Activated T-helper 1 cell treated with anti-CD3 and anti-CD28 coated beads, Interleukin-12 subunit alpha, Interleukin-12 subunit beta, Interleukin-2, Interleukin-4 antibody, amounts not matched to agents 30 ng/mL and 10 ng/mL and 1 ng/mL, durations not matched to agents 14 hours and 24 hours and 36 hours (primary cell): ENCODE results near the gene PARP8. TPM values are rescaled to one million over a fixed set of nuclear protein-coding genes. Genes with fewer than 3 reads are reported as not detected.
A peak's percentile ranks its signal among the peaks of the same experiment; 100 is the strongest.
"Not testable (repeated sequence)": the region's sequence is repeated elsewhere in the genome, so short reads cannot be mapped to it uniquely, and the experiment has no call there.

Experiments
- DNase-seq: peaks from one replicate; pipeline ENCODE4 v3.0.0; 2021; ENCODE audit warnings: low spot score
- H3K27ac Mint-ChIP-seq: one replicate; pipeline ENCODE4 v1.8.0; 2021; ENCODE audit warnings: mild to moderate bottlenecking, mixed read lengths
- H3K27me3 Mint-ChIP-seq: one replicate; pipeline ENCODE4 v1.8.0; 2022; ENCODE audit warnings: mild to moderate bottlenecking, moderate library complexity, mixed read lengths; ENCODE audit not compliant: insufficient read depth
- H3K36me3 Mint-ChIP-seq: one replicate; pipeline ENCODE4 v1.8.0; 2021; ENCODE audit warnings: low read depth, mixed read lengths
- H3K4me1 Mint-ChIP-seq: one replicate; pipeline ENCODE4 v1.8.0; 2021; ENCODE audit warnings: low read depth, mixed read lengths
- H3K4me3 Mint-ChIP-seq: one replicate; pipeline ENCODE4 v1.8.0; 2021; ENCODE audit warnings: mild to moderate bottlenecking, moderate library complexity, mixed read lengths
- H3K9me3 Mint-ChIP-seq: one replicate; pipeline ENCODE4 v1.8.0; 2021; ENCODE audit warnings: mixed read lengths
- intact Hi-C: fragments of 100-400 bp; cut with micrococcal nuclease; formaldehyde crosslinking; loops from one replicate; pipeline ENCODE4 v1.15.1; 2024
- total RNA-seq: library from RNA; stranded (reverse); gene quantifications from 2 replicates; pipeline ENCODE4 v1.2.3, GENCODE V29; 2022

PARP8 gene
- total RNA-seq, 1 donor from 2014 or later: 22.9 TPM

DNA sequence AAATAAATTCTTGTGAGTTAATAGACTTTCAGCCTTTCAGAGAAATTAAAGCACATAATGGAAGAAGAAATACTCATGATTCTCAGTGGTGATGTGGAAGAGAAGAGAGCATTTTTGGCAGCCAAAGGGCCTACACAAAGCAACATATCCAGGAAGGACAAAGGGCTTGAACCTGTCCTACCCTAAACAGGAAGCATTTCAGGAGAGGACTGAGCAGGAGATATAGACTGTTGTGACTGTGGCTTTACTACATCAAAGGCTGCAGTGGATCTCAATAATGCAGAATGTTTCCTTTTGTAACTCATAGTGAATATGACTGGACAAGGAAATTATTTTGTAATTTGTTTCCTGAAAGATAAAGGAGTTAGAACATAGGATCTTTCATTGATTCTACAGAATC lies 1.3 kb upstream of the PARP8 start:
- DNase-seq: no peak
- Mint-ChIP-seq H3K27me3 (no peaks in the 10 kb centered on the region), H3K4me3 (peak overlapping the region; percentile 97), H3K9me3 (peaks cover 3% of the 10 kb centered on the region), H3K27ac (peak overlapping the region; percentile 99), H3K36me3 (peaks cover 9% of the 10 kb centered on the region), H3K4me1 (peaks cover 36% of the 10 kb centered on the region)
- intact Hi-C loops: no loop called here

DNA sequence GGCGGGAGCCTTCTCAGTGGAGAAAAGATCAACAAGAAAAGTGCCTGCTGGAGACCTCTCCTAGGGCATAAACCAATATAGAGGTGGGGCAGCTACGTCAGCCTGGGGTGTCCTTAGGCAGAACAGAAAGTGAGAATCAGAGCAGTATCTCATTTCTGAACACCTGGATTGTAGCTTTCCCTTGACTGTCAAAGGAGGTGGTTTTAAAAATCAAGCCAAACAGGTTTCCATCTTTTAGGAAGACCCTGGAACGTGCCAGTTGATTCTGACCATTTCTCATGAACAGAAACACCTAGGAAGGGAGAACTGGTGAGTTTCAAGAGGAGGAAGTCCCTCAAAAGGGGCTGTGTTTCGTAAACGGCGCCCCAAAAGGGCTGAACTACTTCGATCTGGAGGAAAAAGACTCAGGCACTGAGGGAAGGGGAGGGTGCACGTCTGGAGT lies 655 bp upstream of the PARP8 start:
- H3K36me3 Mint-ChIP-seq, H3K9me3 Mint-ChIP-seq, H3K27me3 Mint-ChIP-seq: not testable (repeated sequence)
- Mint-ChIP-seq H3K4me1 (peaks cover 42% of the 10 kb centered on the region), H3K27ac (peak overlapping the region; percentile 99), H3K4me3 (peak overlapping the region; percentile 97)
- intact Hi-C loops: loop anchor here (2.0 kb wide), 2 partner anchors 101 to 225 kb away; partner anchors contain the start of gene EMB
- peak; percentile 29 for DNase-seq

DNA sequence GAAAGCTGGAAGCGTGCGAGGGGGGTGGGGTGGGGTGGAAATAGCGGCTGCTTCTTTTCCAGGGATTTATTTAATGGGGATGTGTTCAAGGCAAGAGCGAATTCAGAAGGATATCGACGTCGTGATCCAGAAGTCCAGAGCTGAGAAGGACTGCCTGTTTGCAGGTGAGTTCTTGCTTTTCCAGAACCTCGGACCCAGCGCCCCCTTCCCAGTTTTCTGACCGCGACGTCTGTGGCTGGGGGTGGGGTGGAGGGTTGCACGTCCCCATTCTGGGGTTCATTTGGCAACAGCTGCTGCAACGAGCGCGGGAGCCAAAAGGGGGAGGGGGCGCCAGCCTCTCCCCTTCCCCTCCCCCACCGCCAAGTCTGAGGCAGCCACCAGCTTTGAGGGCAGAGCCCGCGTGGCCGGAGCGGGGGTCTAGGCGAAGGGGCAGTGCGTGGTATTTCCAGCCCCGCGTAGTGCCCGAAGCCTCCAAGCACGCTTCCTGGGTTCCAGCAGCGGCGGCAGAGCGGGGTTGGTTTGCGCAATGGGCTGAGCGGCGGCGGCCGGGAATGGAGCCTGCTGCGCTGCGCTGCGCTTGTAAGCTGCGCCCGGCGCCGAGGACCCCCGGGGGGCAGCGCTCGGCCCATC lies 701 bp downstream of the PARP8 start:
- intact Hi-C loops: loop anchor here (1.0 to 2.0 kb wide), 3 partner anchors 102 to 226 kb away; partner anchors contain the start of gene EMB
- Mint-ChIP-seq H3K27me3 (no peaks in the 10 kb centered on the region), H3K4me3 (peak overlapping the region; percentile 94), H3K36me3 (peaks cover 18% of the 10 kb centered on the region), H3K27ac (peak overlapping the region; percentile 99), H3K9me3 (no peaks in the 10 kb centered on the region), H3K4me1 (peaks cover 51% of the 10 kb centered on the region)
- DNase-seq: no peak

DNA sequence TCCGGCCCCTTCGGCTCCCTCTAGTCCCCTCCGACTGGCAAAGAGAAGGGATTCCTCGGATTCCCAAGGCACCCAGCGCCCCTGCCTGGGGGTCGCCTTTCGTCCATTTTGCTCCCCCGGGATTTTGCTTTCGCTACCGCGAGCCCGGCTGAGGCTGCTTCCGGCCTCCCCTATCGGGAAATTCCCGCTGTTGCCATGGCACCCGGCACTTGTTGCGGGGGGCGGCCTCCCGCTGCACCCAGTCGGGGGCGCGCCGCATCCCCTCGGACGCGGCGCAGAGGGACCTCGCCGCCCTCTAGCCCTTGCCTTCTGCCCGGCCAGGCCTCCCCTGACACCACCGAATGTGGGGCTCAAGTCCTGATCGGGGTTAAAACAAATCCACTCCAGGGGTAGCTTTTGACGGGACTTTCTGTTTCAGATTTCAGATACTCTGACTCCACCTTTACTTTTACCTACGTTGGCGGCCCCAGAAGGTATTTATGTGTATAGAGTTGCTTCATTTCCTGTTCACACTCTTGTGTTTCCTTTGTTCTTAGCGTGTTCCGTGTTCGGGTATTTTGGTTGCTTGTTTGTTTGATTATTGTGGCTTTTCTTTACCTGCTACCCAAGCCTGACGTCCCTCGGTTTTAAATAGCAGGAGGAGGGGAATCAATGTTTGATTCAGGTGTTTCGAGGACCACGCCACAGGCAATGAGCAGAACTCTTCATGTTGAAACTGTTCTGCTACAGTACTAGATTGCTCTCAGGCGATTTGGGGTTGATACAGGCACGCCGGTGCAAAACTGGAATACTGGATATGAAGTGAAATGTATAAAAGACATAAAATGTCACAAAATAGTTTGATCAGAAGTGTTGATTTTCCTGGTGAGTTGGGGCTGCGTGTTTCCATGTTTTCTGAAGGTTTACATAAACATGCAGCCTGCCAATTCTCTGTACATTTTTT lies 1.5 kb downstream of the PARP8 start:
- intact Hi-C loops: loop anchor here (1.0 to 2.0 kb wide), 6 partner anchors 43 to 227 kb away; partner anchors contain the start of gene EMB
- H3K4me3 Mint-ChIP-seq: peak overlapping the region; percentile 94
- DNase-seq: peak; percentile 83
- H3K27me3 Mint-ChIP-seq: no peaks in the 10 kb centered on the region
- H3K27ac Mint-ChIP-seq: peak overlapping the region; percentile 99
- peaks cover 59% of the 10 kb centered on the region for H3K4me1 Mint-ChIP-seq
- peaks cover 23% of the 10 kb centered on the region for H3K36me3 Mint-ChIP-seq
- no peaks in the 10 kb centered on the region for H3K9me3 Mint-ChIP-seq

DNA sequence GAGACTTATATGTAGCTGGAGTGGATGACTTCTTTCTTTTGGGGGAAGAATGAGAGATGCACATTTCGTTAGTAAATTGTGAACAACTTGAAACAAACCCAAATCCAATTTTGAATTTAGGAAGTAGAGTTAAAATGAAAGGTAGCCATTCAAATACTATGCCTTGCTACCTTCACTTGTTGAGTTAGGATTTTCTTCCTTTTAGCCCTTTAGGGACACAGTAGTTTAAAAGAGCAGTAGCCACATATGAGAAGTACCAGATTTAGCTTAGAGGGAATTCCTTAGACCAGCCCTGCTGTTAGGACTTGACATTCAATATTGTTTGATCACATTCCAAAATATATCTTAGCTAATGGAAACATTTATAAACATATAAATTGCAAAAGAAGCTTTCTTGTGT lies 2.2 kb downstream of the PARP8 start:
- H3K27me3 Mint-ChIP-seq, H3K9me3 Mint-ChIP-seq, DNase-seq: not testable (repeated sequence)
- Mint-ChIP-seq H3K4me1 (peaks cover 65% of the 10 kb centered on the region), H3K4me3 (peak overlapping the region; percentile 94), H3K27ac (peak overlapping the region; percentile 99), H3K36me3 (peaks cover 27% of the 10 kb centered on the region)
- intact Hi-C loops: loop anchor here (1.0 to 2.0 kb wide), 3 partner anchors 43 to 82 kb away; no protein-coding TSS in a partner anchor

DNA sequence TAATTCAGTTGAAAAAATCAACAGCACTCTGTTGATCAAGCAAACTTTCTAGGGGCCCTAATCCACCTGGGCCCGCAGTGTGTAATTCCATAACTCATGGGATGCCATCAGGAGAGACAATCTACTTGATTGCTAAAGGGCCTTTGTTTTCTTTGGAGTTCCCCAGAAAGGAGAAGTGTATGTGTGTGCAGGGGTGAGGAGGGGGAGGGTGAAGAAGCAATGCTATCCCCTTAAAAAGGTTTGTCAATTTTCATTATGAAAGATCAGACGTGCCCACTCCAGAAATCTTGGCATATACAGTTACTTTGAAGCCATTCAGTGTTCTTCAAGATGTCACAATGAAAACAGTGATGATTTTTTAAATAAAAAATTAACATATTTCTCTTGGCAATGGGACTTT lies 6.2 kb downstream of the PARP8 start:
- H3K36me3 Mint-ChIP-seq: peaks cover 51% of the 10 kb centered on the region
- H3K4me3 Mint-ChIP-seq: no peak overlapping the region

DNA sequence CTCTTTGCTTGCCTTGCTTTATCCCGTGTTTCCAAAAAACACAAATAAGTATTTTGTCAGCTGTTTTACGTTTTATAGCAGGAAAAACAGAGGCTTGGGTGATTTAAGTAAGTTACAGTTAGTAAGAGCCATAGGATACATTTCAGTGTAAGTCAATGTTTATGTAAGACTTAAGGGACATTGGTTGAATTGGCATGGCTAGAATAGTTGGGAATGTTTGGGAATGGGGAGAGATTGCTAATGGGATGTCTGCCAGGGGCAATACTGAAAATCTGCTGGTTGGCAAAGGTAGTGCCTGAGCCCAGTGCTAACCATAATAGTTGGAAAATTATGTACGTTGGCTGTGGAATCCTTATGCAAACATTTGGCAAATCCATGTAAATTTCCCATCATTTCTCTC lies 7.0 kb downstream of the PARP8 start:
- peaks cover 48% of the 10 kb centered on the region for H3K36me3 Mint-ChIP-seq
- not testable (repeated sequence) for H3K27ac Mint-ChIP-seq, H3K4me3 Mint-ChIP-seq

More for the DNA sequence above, 6.2 kb downstream of the PARP8 start:
- H3K9me3 Mint-ChIP-seq: no peaks in the 10 kb centered on the region
- H3K27ac Mint-ChIP-seq: no peak overlapping the region
- intact Hi-C loops: no loop called here
- peaks cover 76% of the 10 kb centered on the region for H3K4me1 Mint-ChIP-seq
- DNase-seq: no peak
- H3K27me3 Mint-ChIP-seq: no peaks in the 10 kb centered on the region

DNA sequence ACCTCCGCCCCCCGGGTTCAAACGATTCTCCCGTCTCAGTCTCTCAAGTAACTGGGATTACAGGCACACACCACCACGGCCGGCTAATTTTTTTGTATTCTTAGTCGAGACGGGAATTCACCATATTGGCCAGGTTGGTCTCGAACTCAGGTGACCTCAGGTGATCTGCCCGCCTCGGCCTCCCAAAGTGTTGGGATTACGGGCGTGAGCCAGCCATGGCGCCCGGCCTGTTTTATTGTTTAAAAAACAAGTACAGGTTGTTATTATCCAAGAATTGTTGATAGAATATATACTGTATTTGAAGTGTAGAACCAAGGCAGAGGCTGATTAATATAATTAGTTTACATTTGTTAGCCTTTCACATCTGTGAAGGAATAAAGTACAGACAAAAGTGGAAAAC lies 8.9 kb downstream of the PARP8 start:
- H3K4me1 Mint-ChIP-seq: peaks cover 70% of the 10 kb centered on the region
- H3K9me3 Mint-ChIP-seq: no peaks in the 10 kb centered on the region
- DNase-seq: no peak
- intact Hi-C loops: no loop called here
- no peak overlapping the region for H3K27ac Mint-ChIP-seq
- H3K36me3 Mint-ChIP-seq: peaks cover 53% of the 10 kb centered on the region
- no peaks in the 10 kb centered on the region for H3K27me3 Mint-ChIP-seq
- no peak overlapping the region for H3K4me3 Mint-ChIP-seq

More for the DNA sequence above, 7.0 kb downstream of the PARP8 start:
- peaks cover 76% of the 10 kb centered on the region for H3K4me1 Mint-ChIP-seq
- H3K27me3 Mint-ChIP-seq, DNase-seq, intact Hi-C loops, H3K9me3 Mint-ChIP-seq: not testable (repeated sequence)

DNA sequence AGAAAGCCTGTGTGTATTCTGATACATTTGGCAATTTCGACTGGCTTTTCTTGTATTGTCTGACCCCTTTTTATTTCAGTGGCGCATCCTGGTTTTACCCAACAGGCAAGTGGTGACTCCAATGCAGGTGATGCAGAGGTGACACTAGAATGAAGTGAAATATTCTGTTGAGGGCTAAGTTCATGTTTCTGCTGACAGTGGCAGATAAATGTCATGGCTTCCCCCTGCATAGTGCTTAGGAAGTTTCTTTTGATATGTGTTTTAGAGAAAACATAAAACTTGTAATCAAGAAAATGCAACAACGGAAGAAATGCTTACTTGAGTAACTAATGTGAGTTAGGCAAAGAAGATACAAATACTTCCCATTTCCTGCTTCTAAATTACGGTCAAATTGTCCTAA lies 13.1 kb downstream of the PARP8 start:
- DNase-seq, H3K4me3 Mint-ChIP-seq, H3K9me3 Mint-ChIP-seq, intact Hi-C loops, H3K27me3 Mint-ChIP-seq, H3K27ac Mint-ChIP-seq: not testable (repeated sequence)
- H3K36me3 Mint-ChIP-seq: peaks cover 33% of the 10 kb centered on the region
- H3K4me1 Mint-ChIP-seq: peaks cover 48% of the 10 kb centered on the region

DNA sequence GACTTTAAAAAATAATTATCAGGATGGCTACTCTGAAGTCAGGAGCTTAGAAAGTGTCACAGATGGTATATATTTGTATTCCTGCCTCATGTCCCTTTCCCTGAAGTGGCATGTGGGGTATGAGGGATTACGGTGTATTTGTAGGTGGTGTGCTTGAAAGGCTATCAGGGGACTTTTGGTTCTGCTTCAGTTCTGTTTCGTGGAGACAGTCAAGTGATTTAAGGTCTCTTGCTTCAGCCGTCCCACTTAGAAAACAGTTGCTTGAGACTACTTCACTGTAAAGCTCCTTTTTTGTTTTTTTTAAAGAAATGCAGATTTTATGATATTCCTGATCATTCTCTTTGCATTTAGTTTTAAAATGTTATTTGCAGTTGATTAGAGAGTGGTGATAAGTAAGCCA lies 18.3 kb downstream of the PARP8 start:
- H3K27ac Mint-ChIP-seq: no peak overlapping the region
- H3K4me1 Mint-ChIP-seq: peaks cover 30% of the 10 kb centered on the region
- H3K36me3 Mint-ChIP-seq: peaks cover 41% of the 10 kb centered on the region
- intact Hi-C loops: no loop called here
- H3K27me3 Mint-ChIP-seq: no peaks in the 10 kb centered on the region
- H3K4me3 Mint-ChIP-seq: no peak overlapping the region
- peaks cover 17% of the 10 kb centered on the region for H3K9me3 Mint-ChIP-seq
- no peak for DNase-seq

DNA sequence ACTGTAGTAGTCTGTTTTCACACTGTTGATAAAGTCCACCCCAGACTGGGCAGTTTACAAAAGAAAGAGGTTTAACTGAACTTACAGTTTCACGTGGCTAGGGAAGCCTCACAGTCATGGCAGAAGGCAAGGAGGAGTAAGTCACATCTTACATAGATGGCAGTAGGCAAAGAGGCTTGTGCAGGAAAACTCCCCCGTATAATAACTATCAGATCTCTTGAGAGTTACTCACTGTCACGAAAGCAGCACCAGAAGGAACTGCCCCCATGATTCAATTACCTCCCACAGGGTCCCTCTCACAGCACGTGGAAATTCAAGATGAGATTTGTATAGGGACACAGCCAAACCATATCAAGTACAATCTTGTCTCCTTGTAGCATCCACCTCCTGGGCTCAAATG lies 21.1 kb downstream of the PARP8 start:
- intact Hi-C loops: no loop called here
- DNase-seq: no peak
- Mint-ChIP-seq H3K27ac (no peak overlapping the region), H3K36me3 (peaks cover 35% of the 10 kb centered on the region), H3K27me3 (no peaks in the 10 kb centered on the region), H3K4me1 (peaks cover 17% of the 10 kb centered on the region), H3K4me3 (no peak overlapping the region), H3K9me3 (peaks cover 17% of the 10 kb centered on the region)

DNA sequence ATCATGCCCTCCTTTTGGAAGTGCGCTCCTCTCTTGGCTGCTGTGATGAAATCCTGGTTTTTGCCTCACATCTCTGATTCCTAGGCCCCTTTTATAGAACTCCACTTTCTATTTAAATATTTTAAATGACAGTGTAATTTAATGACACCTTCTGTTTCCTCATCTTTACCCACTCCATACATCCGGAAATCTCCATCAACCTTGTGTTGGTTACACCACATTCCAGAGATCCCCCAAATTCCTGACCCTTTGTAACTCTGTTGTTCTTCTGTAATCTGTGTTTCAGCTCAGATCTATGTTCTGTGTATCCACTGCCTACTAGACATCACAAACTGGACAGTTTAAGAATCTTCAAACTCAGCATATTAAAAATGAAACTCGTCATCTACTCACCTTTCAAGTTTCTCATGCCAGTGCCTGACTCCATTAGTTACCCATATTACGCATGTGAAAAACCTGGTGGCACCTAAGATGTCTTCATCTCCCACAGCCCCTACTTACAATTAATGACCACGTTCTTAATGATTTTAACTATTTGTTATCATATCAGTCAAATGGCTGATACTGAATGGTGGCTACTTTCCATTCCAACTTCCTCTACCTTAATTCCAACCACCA lies 25.1 kb downstream of the PARP8 start:
- no peak overlapping the region for H3K27ac Mint-ChIP-seq
- peaks cover 26% of the 10 kb centered on the region for H3K36me3 Mint-ChIP-seq
- H3K9me3 Mint-ChIP-seq: peaks cover 5% of the 10 kb centered on the region
- no peaks in the 10 kb centered on the region for H3K27me3 Mint-ChIP-seq
- no peak for DNase-seq
- intact Hi-C loops: no loop called here
- H3K4me3 Mint-ChIP-seq: no peak overlapping the region
- peaks cover 39% of the 10 kb centered on the region for H3K4me1 Mint-ChIP-seq
